Liver (tissue), 9 donors: ENCODE data around the gene DOCK9. TPM values are rescaled to one million over a fixed set of nuclear protein-coding genes. Genes with fewer than 3 reads are reported as not detected.

Source experiments
- DNase-seq: peaks from one replicate; pipeline ENCODE4 v3.0.0-alpha.2; 2017; ENCODE audit warnings: low spot score
- H3K27ac ChIP-seq, 2 donors: one replicate each; pipeline ENCODE4 v1.7.0; 2013; ENCODE audit warnings: inconsistent platforms in 2 of 2, low read length in 2 of 2, control low read depth in 1 of 2, low read depth in 1 of 2, mild to moderate bottlenecking in 1 of 2
- H3K27me3 ChIP-seq, 4 donors: one replicate each; pipeline versions ENCODE4 v1.6.1 to v1.7.0; 2013; ENCODE audit warnings: low read length in 3 of 4, inconsistent platforms in 1 of 4, mild to moderate bottlenecking in 1 of 4, moderate library complexity in 1 of 4; ENCODE audit not compliant: control insufficient read depth in 4 of 4, insufficient read depth in 4 of 4
- H3K36me3 ChIP-seq, 4 donors: one replicate each; pipeline versions ENCODE4 v1.6.1 to v1.7.0; 2013; ENCODE audit warnings: low read length in 3 of 4, mild to moderate bottlenecking in 3 of 4, low read depth in 1 of 4, moderate library complexity in 1 of 4; ENCODE audit not compliant: control insufficient read depth in 4 of 4, insufficient read depth in 3 of 4
- H3K4me1 ChIP-seq, 4 donors: one replicate each; pipeline versions ENCODE4 v1.6.1 to v1.7.0; 2013; ENCODE audit warnings: low read length in 3 of 4, mild to moderate bottlenecking in 3 of 4, moderate library complexity in 1 of 4; ENCODE audit not compliant: control insufficient read depth in 4 of 4, insufficient read depth in 4 of 4
- H3K4me3 ChIP-seq, 3 donors: one replicate each; pipeline versions ENCODE4 v1.6.1 to v1.7.0; 2013; ENCODE audit warnings: low read length in 3 of 3, control low read depth in 1 of 3, low read depth in 1 of 3, mild to moderate bottlenecking in 1 of 3
- H3K9ac ChIP-seq, 2 donors: one replicate each; pipeline ENCODE4 v1.7.0; 2013; ENCODE audit warnings: low read length in 2 of 2, mild to moderate bottlenecking in 2 of 2, moderate library complexity in 2 of 2, control low read depth in 1 of 2, low read depth in 1 of 2
- H3K9me3 ChIP-seq, 4 donors: one replicate each; pipeline versions ENCODE4 v1.6.1 to v1.7.0; 2013; ENCODE audit warnings: low read length in 3 of 4; ENCODE audit not compliant: control insufficient read depth in 4 of 4
- ATF3 ChIP-seq: IDR thresholded peaks from 2 replicates; pipeline ENCODE4 v1.6.1; 2016; ENCODE audit warnings: antibody characterized with exemption
- EGR1 ChIP-seq, 2 donors: IDR thresholded peaks; 2 replicates each; pipeline ENCODE4 v1.6.1; 2016 to 2018; ENCODE audit warnings: antibody characterized with exemption in 2 of 2, low read depth in 2 of 2
- FOXA1 ChIP-seq: IDR thresholded peaks from 2 replicates; pipeline ENCODE4 v1.6.1; 2016; ENCODE audit warnings: antibody characterized with exemption
- FOXA2 ChIP-seq: IDR thresholded peaks from 2 replicates; pipeline ENCODE4 v1.6.1; 2016; ENCODE audit warnings: antibody characterized with exemption
- GABPA ChIP-seq, 2 donors: IDR thresholded peaks in 1 of 2; conservative IDR thresholded peaks in 1 of 2; 2 replicates each; pipeline ENCODE4 v1.6.1; 2016; ENCODE audit warnings: antibody characterized with exemption in 2 of 2, mild to moderate bottlenecking in 1 of 2, moderate library complexity in 1 of 2
- HNF4A ChIP-seq, 2 donors: conservative IDR thresholded peaks; 2 replicates each; pipeline ENCODE4 v1.6.1; 2016; ENCODE audit warnings: antibody characterized with exemption in 2 of 2, mild to moderate bottlenecking in 2 of 2
- HNF4G ChIP-seq: IDR thresholded peaks from 2 replicates; pipeline ENCODE4 v1.6.1; 2016; ENCODE audit warnings: antibody characterized with exemption
- JUND ChIP-seq, 2 donors: IDR thresholded peaks; 2 replicates each; pipeline ENCODE4 v1.6.1; 2016; ENCODE audit warnings: antibody characterized with exemption in 2 of 2
- NR2F2 ChIP-seq: IDR thresholded peaks from 2 replicates; pipeline ENCODE4 v1.6.1; 2016; ENCODE audit warnings: antibody characterized with exemption
- RAD21 ChIP-seq, 2 donors: IDR thresholded peaks; 2 replicates each; pipeline ENCODE4 v1.6.1; 2016; ENCODE audit warnings: antibody characterized with exemption in 2 of 2, mild to moderate bottlenecking in 2 of 2
- REST ChIP-seq: IDR thresholded peaks from 2 replicates; pipeline ENCODE4 v1.6.1; 2016; ENCODE audit warnings: antibody characterized with exemption, mild to moderate bottlenecking
- RXRA ChIP-seq, 2 donors: IDR thresholded peaks; 2 replicates each; pipeline ENCODE4 v1.6.1; 2017 to 2018; ENCODE audit warnings: antibody characterized with exemption in 2 of 2, mild to moderate bottlenecking in 1 of 2
- SP1 ChIP-seq: IDR thresholded peaks from 2 replicates; pipeline ENCODE4 v1.6.1; 2018; ENCODE audit warnings: antibody characterized with exemption, mild to moderate bottlenecking
- TAF1 ChIP-seq: conservative IDR thresholded peaks from 2 replicates; pipeline ENCODE4 v1.6.1; 2016; ENCODE audit warnings: antibody characterized with exemption, mild to moderate bottlenecking
- YY1 ChIP-seq: IDR thresholded peaks from 2 replicates; pipeline ENCODE4 v1.6.1; 2016; ENCODE audit warnings: antibody characterized with exemption, mild to moderate bottlenecking
- WGBS: extraction: QIAGEN DNeasy Blood & Tissue Kit; methylation state at CpG from one replicate; pipeline ENCODE4 v1.1.7; 2013; 5-methylcytosine and 5-hydroxymethylcytosine counted together
- polyA plus RNA-seq, 2 donors: library from polyadenylated mRNA; stranded (reverse) in 1 of 2; unstranded in 1 of 2; fragments of 200-250 nt in 1 of 2; fragments of >200 nt in 1 of 2; fragmentation: Nextera tagmentation in 1 of 2; extraction: Ambion mirVana in 1 of 2; gene quantifications; one replicate each; pipeline versions ENCODE4 v1.2.1 to v1.2.3, GENCODE V29; 2013 to 2015
- total RNA-seq, 2 donors: library from RNA; depleted of rRNA; stranded (reverse); fragments of >200 nt; gene quantifications; one replicate each; pipeline ENCODE4 v1.2.3, GENCODE V29; 2014
- TF ChIP-seq, protein P1 (sequence below): fragments of 150-350 bp; IDR thresholded peaks from 2 replicates; pipeline ENCODE4 v1.5.1; 2017; ENCODE audit warnings: improper control_type of control experiment, low read depth, low read length; ENCODE audit not compliant: missing input control
- TF ChIP-seq, protein P2 (sequence below): IDR thresholded peaks from 2 replicates; pipeline ENCODE4 v1.6.1; 2016; ENCODE audit warnings: antibody characterized with exemption
- TF ChIP-seq, protein P3 (sequence below): IDR thresholded peaks from 2 replicates; pipeline ENCODE4 v1.6.1; 2016; ENCODE audit warnings: antibody characterized with exemption
- donor health status: healthy.
- donor health status: healthy.
- donor health status: healthy.
- donor health status: healthy.
- donor health status: healthy.

DOCK9 gene
- total and polyA plus RNA-seq, 4 donors, result 5.4 to 31.3 (median 10.6) TPM

DNA sequence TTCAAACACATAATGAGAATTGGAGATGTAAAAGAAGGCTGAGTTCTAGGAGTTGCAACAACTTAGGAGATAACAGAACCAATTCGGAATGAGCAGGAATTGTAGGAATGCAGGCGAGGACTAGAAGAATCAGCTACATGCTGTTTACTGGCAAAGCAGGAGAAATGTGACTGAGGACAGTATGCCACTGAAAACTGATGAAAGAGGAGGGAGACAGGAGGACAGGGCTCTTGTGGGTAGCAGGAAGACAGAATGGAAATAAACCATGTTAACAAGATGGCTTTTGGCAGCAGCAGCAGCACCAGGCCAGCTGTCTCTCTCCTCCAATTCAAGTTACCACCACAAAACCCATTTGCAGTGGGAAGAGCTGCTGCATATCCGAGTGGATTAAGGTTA is 134.4 kb downstream of the DOCK9 start:
- Histone ChIP-seq H3K9ac (no peak overlapping the region), H3K4me3 (no peak overlapping the region), H3K4me1 (peaks cover 2 to 14% (median 6%) of the 10 kb centered on the region in 4 donors), H3K9me3 (no peaks in the 10 kb centered on the region), H3K27me3 (no peaks in the 10 kb centered on the region), H3K36me3 (peaks cover 0 to 8% (median 3%) of the 10 kb centered on the region in 4 donors), H3K27ac (no peak overlapping the region)
- 58% methylated on average over 3 of the region's 3 CpGs for WGBS
- no peak for TF ChIP-seq REST
- no peak for TF ChIP-seq JUND (IDR thresholded peaks at IDR 0.05)
- TF ChIP-seq HNF4A (conservative IDR thresholded peaks at IDR 0.05), result no peak
- no peak for TF ChIP-seq RXRA (IDR thresholded peaks at IDR 0.05)
- no peak for TF ChIP-seq GABPA (IDR thresholded peaks at IDR 0.05 in 1 of 2, conservative IDR thresholded peaks at IDR 0.05 in 1 of 2)
- TF ChIP-seq FOXA1, result no peak
- TF ChIP-seq NR2F2, result no peak
- no peak for TF ChIP-seq YY1
- TF ChIP-seq, protein P1, sequence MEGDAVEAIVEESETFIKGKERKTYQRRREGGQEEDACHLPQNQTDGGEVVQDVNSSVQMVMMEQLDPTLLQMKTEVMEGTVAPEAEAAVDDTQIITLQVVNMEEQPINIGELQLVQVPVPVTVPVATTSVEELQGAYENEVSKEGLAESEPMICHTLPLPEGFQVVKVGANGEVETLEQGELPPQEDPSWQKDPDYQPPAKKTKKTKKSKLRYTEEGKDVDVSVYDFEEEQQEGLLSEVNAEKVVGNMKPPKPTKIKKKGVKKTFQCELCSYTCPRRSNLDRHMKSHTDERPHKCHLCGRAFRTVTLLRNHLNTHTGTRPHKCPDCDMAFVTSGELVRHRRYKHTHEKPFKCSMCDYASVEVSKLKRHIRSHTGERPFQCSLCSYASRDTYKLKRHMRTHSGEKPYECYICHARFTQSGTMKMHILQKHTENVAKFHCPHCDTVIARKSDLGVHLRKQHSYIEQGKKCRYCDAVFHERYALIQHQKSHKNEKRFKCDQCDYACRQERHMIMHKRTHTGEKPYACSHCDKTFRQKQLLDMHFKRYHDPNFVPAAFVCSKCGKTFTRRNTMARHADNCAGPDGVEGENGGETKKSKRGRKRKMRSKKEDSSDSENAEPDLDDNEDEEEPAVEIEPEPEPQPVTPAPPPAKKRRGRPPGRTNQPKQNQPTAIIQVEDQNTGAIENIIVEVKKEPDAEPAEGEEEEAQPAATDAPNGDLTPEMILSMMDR, result no peak
- no peak for TF ChIP-seq ATF3
- no peak for TF ChIP-seq SP1
- no peak for TF ChIP-seq TAF1
- TF ChIP-seq, protein P2, sequence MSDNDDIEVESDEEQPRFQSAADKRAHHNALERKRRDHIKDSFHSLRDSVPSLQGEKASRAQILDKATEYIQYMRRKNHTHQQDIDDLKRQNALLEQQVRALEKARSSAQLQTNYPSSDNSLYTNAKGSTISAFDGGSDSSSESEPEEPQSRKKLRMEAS, result no peak
- no peak for TF ChIP-seq FOXA2
- TF ChIP-seq HNF4G, result no peak
- no peak for TF ChIP-seq EGR1 (IDR thresholded peaks at IDR 0.05; ENCODE audit: low read depth in 2 of 2)
- TF ChIP-seq, protein P3, sequence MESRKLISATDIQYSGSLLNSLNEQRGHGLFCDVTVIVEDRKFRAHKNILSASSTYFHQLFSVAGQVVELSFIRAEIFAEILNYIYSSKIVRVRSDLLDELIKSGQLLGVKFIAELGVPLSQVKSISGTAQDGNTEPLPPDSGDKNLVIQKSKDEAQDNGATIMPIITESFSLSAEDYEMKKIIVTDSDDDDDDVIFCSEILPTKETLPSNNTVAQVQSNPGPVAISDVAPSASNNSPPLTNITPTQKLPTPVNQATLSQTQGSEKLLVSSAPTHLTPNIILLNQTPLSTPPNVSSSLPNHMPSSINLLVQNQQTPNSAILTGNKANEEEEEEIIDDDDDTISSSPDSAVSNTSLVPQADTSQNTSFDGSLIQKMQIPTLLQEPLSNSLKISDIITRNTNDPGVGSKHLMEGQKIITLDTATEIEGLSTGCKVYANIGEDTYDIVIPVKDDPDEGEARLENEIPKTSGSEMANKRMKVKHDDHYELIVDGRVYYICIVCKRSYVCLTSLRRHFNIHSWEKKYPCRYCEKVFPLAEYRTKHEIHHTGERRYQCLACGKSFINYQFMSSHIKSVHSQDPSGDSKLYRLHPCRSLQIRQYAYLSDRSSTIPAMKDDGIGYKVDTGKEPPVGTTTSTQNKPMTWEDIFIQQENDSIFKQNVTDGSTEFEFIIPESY, result no peak
- TF ChIP-seq RAD21 (IDR thresholded peaks at IDR 0.05), result no peak
- DNase-seq, result no peak
